AG04450 (cell line): ENCODE data around the gene RAD9A. TPM values are rescaled to one million over a fixed set of nuclear protein-coding genes. Genes with fewer than 3 reads are reported as not detected.

Experiments
- CTCF ChIA-PET: fragments of 300-600, 350-600 bp; formaldehyde crosslinking; extraction: SDS; loops from one replicate; lab custom pipeline; 2022; ENCODE audit warnings: antibody characterized with exemption, inconsistent platforms; lab: Charles Lee
- POLR2A ChIA-PET: fragments of 350-600 bp; formaldehyde crosslinking; extraction: SDS; loops from one replicate; lab custom pipeline; 2021; ENCODE audit warnings: antibody characterized with exemption, inconsistent platforms; lab: Yijun Ruan, JAX
- DNase-seq: peaks from one replicate; pipeline ENCODE4 v3.0.0-alpha.2; 2011; ENCODE audit warnings: low read depth, low spot score
- H3K27ac ChIP-seq: one replicate; pipeline ENCODE4 v1.5.1; 2012; ENCODE audit warnings: low read depth, low read length, control low read depth
- H3K27me3 ChIP-seq: one replicate; pipeline ENCODE4 v1.6.0; 2012; ENCODE audit warnings: low read length; ENCODE audit not compliant: control insufficient read depth, insufficient read depth
- H3K4me3 ChIP-seq: 2 replicates; pipeline ENCODE4 v1.5.1; 2011; ENCODE audit warnings: mild to moderate bottlenecking, low read depth, low read length, control low read depth
- H3K9me3 ChIP-seq: 2 replicates; pipeline ENCODE4 v1.5.1; 2012; ENCODE audit warnings: low read length; ENCODE audit not compliant: control insufficient read depth, insufficient read depth
- CTCF ChIP-seq: IDR thresholded peaks from 2 replicates; pipeline ENCODE4 v1.5.1; 2011; ENCODE audit warnings: low read depth, low read length, control low read depth, inconsistent platforms
- polyA plus RNA-seq: library from polyadenylated mRNA; depleted of rRNA; stranded (reverse); fragments of >200 nt; gene quantifications from 2 replicates; pipeline ENCODE4 v1.2.3, GENCODE V29; 2011

RAD9A gene
- polyA plus RNA-seq, 1 experiment, result 3.2 TPM

GRCh38 chr11:67409781-67410368 is 18.1 kb downstream of the RAD9A start:
- H3K27me3 ChIP-seq, result peaks cover 39% of the 10 kb centered on the region
- TF ChIP-seq CTCF, result no peak
- no peaks in the 10 kb centered on the region; the same call in 1 of the 2 replicates for H3K9me3 ChIP-seq
- H3K4me3 ChIP-seq, result no peak overlapping the region
- ChIA-PET CTCF (no interaction called here), POLR2A (no interaction called here)
- DNase-seq, result no peak
- no peak overlapping the region for H3K27ac ChIP-seq

DNA sequence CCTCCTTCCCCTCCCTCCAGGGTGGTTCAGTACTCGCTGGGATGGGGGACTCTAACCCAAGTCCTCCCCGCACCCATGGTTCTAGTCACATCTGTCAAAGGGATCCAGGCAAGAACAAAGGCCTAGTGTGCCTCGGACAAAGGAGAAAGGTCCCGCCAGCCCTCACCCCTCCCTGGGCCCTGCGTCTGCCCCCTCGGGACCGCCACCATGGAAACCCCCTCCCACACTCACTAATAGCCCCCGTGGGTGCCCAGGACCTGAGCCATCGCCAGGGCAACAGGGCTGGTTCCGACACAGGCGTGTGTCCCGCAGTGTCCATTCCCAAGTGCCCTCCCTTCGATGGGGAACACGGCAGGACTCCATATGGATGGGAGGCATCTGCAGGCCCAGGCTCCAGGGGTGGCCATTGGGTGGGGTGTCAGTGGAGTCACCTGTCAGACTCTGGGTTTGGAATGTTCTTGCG is 18.6 kb downstream of the RAD9A start:
- H3K27ac ChIP-seq, result no peak overlapping the region
- ChIA-PET CTCF (interaction anchor here (1.2 kb wide), 1 partner anchor 8 kb away, joined by 4 read pairs; no protein-coding TSS in a partner anchor), POLR2A (no interaction called here)
- peaks cover 43% of the 10 kb centered on the region for H3K27me3 ChIP-seq
- DNase-seq, result no peak
- H3K4me3 ChIP-seq, result no peak overlapping the region
- H3K9me3 ChIP-seq, result no peaks in the 10 kb centered on the region; the same call in 1 of the 2 replicates
- TF ChIP-seq CTCF, result no peak

- H3K4me3 ChIP-seq, result no peak overlapping the region
- POLR2A ChIA-PET, result interaction anchor here (0.6 to 1.0 kb wide), 2 partner anchors 9 to 17 kb away, joined by 4 to 8 read pairs; partner anchors contain the start of gene PPP1CA
- H3K27me3 ChIP-seq, result peaks cover 43% of the 10 kb centered on the region
- H3K9me3 ChIP-seq, result no peaks in the 10 kb centered on the region
- no peak for DNase-seq
- TF ChIP-seq CTCF, result no peak
- H3K27ac ChIP-seq, result no peak overlapping the region
- CTCF ChIA-PET, result interaction anchor here (1.2 kb wide), 1 partner anchor 9 kb away, joined by 4 read pairs; no protein-coding TSS in a partner anchor
Measured at GRCh38 chr11:67410984-67411784, 19.4 kb downstream of the RAD9A start.

GRCh38 chr11:67411785-67412152 is 20.0 kb downstream of the RAD9A start:
- CTCF ChIA-PET, result interaction anchor here (3.7 kb wide), 1 partner anchor 10 kb away, joined by 22 read pairs; the partner anchor contains the start of gene PPP1CA
- POLR2A ChIA-PET, result interaction anchor here (0.6 to 1.0 kb wide), 2 partner anchors 10 to 18 kb away, joined by 4 to 8 read pairs; partner anchors contain the start of gene PPP1CA
- no peak for TF ChIP-seq CTCF
- Histone ChIP-seq H3K27me3 (peaks cover 46% of the 10 kb centered on the region), H3K9me3 (no peaks in the 10 kb centered on the region), H3K27ac (no peak overlapping the region), H3K4me3 (no peak overlapping the region)
- no peak for DNase-seq
